Esophagus muscularis mucosa (tissue), 4 donors: Measurements from ENCODE around the gene GPATCH8. TPM values are rescaled to one million over a fixed set of nuclear protein-coding genes. Genes with fewer than 3 reads are reported as not detected.

ENCODE experiments used
- DNase-seq: peaks from one replicate; pipeline ENCODE4 v3.0.0-alpha.2; 2017; ENCODE audit errors: extremely low spot score
- H3K27ac ChIP-seq, 4 donors: fragments of 200-600 bp; sonication (generic); replicated peaks in 1 of 4; 1 replicate in 3 of 4; 2 replicates in 1 of 4; pipeline ENCODE4 v1.5.1; 2016 to 2019; ENCODE audit warnings: mild to moderate bottlenecking in 1 of 4
- H3K27me3 ChIP-seq, 4 donors: fragments of 200-600 bp; sonication (generic); one replicate each; pipeline versions ENCODE4 v1.5.1 to v1.6.0; 2016 to 2019
- H3K36me3 ChIP-seq, 4 donors: fragments of 200-600 bp; sonication (generic); one replicate each; pipeline ENCODE4 v1.5.1; 2016 to 2019
- H3K4me1 ChIP-seq, 4 donors: fragments of 200-600 bp; sonication (generic); one replicate each; pipeline ENCODE4 v1.5.1; 2016 to 2019
- H3K4me3 ChIP-seq, 4 donors: fragments of 200-600 bp; sonication (generic); 1 replicate in 2 of 4; 2 replicates in 2 of 4; pipeline ENCODE4 v1.5.1; 2016 to 2019; ENCODE audit warnings: mild to moderate bottlenecking in 4 of 4, moderate library complexity in 1 of 4
- H3K9me3 ChIP-seq, 4 donors: fragments of 200-600 bp; sonication (generic); 1 replicate in 3 of 4; 2 replicates in 1 of 4; pipeline ENCODE4 v1.5.1; 2016 to 2019
- CTCF ChIP-seq, 3 experiments: fragments of 200-600 bp in 2 of 3; fragments of 450-650 bp in 1 of 3; sonication (generic) in 2 of 3; IDR thresholded peaks; one replicate each; pipeline ENCODE4 v1.5.1; 2017 to 2019; ENCODE audit warnings: antibody characterized with exemption in 3 of 3, mild to moderate bottlenecking in 2 of 3, moderate library complexity in 1 of 3
- EP300 ChIP-seq: sonication (generic); formaldehyde crosslinking; IDR thresholded peaks from one replicate; pipeline ENCODE4 v1.6.1; 2017; ENCODE audit warnings: antibody characterized with exemption
- POLR2A ChIP-seq: fragments of 450-650 bp; IDR thresholded peaks from one replicate; pipeline ENCODE4 v1.6.1; 2017; ENCODE audit warnings: antibody characterized with exemption, moderate library complexity, mild to moderate bottlenecking, low read depth
- POLR2AphosphoS5 ChIP-seq, 2 donors: sonication (generic); formaldehyde crosslinking; IDR thresholded peaks; one replicate each; pipeline ENCODE4 v1.6.1; 2017; ENCODE audit warnings: antibody characterized with exemption in 2 of 2
- WGBS: methylation state at CpG from one replicate; pipeline ENCODE4 v1.1.5; 2018; 5-methylcytosine and 5-hydroxymethylcytosine counted together
- intact Hi-C: fragments of 100-400 bp; cut with DNase I; formaldehyde crosslinking; loops from one replicate; pipeline ENCODE4 v1.15.1; 2023
- total RNA-seq, 4 donors: library from RNA; depleted of rRNA; stranded (reverse); fragments of >200 nt; gene quantifications; one replicate each; pipeline versions ENCODE4 v1.1.0 to v1.2.1, GENCODE V29; 2016

Gene GPATCH8
- total RNA-seq, 4 donors from 2014 or later, result 21.0 to 51.1 (median 27.9) TPM

GRCh38 chr17:44361292-44362260 lies 141.6 kb downstream of the GPATCH8 start:
- no peaks in the 10 kb centered on the region for H3K36me3 ChIP-seq
- H3K27ac ChIP-seq, result no peak overlapping the region
- 68% methylated on average over 10 of the region's 11 CpGs for WGBS
- DNase-seq, result no peak
- H3K27me3 ChIP-seq, result peaks cover 0 to 29% (median 0%) of the 10 kb centered on the region in 4 donors
- intact Hi-C loops, result no loop called here
- TF ChIP-seq POLR2AphosphoS5 (IDR thresholded peaks at IDR 0.05), result no peak
- TF ChIP-seq EP300, result no peak
- TF ChIP-seq CTCF (IDR thresholded peaks at IDR 0.05), result no peak
- TF ChIP-seq POLR2A, result no peak
- no peaks in the 10 kb centered on the region for H3K9me3 ChIP-seq
- peaks cover 18 to 30% (median 24%) of the 10 kb centered on the region in 4 donors for H3K4me1 ChIP-seq
- no peak overlapping the region for H3K4me3 ChIP-seq

- Histone ChIP-seq H3K27me3 (peaks cover 0 to 21% (median 0%) of the 10 kb centered on the region in 4 donors), H3K27ac (no peak overlapping the region), H3K36me3 (no peaks in the 10 kb centered on the region), H3K9me3 (no peaks in the 10 kb centered on the region), H3K4me1 (peaks cover 18 to 30% (median 24%) of the 10 kb centered on the region in 4 donors), H3K4me3 (no peak overlapping the region)
- 61% methylated on average over 5 of the region's 5 CpGs for WGBS
- intact Hi-C loops, result no loop called here
- DNase-seq, result no peak
- no peak for TF ChIP-seq POLR2AphosphoS5 (IDR thresholded peaks at IDR 0.05)
- TF ChIP-seq POLR2A, result no peak
- TF ChIP-seq EP300, result no peak
- no peak for TF ChIP-seq CTCF (IDR thresholded peaks at IDR 0.05)
These were observed 142.4 kb downstream of the GPATCH8 start for GRCh38 chr17:44360826-44361225.

- TF ChIP-seq POLR2AphosphoS5 (IDR thresholded peaks at IDR 0.05) (no peak), CTCF (IDR thresholded peaks at IDR 0.05) (no peak), EP300 (no peak), POLR2A (no peak)
- 56% methylated on average over 6 of the region's 6 CpGs for WGBS
- H3K36me3 ChIP-seq, result no peaks in the 10 kb centered on the region
These were observed 143.1 kb downstream of the GPATCH8 start for GRCh38 chr17:44360144-44360533.

GRCh38 chr17:44359458-44360143 lies 143.6 kb downstream of the GPATCH8 start:
- H3K27me3 ChIP-seq, result peaks cover 0 to 17% (median 0%) of the 10 kb centered on the region in 4 donors
- WGBS, result 89% methylated on average over 14 of the region's 14 CpGs
- DNase-seq, result no peak
- H3K27ac ChIP-seq, result no peak overlapping the region
- no peaks in the 10 kb centered on the region for H3K9me3 ChIP-seq
- TF ChIP-seq POLR2AphosphoS5 (IDR thresholded peaks at IDR 0.05) (no peak), POLR2A (no peak)
- H3K4me1 ChIP-seq, result peaks cover 18 to 30% (median 24%) of the 10 kb centered on the region in 4 donors
- H3K4me3 ChIP-seq, result no peak overlapping the region
- intact Hi-C loops, result no loop called here
- H3K36me3 ChIP-seq, result no peaks in the 10 kb centered on the region

More at GRCh38 chr17:44360144-44360533, 143.1 kb downstream of the GPATCH8 start:
- no peak overlapping the region for H3K4me3 ChIP-seq
- peaks cover 18 to 30% (median 24%) of the 10 kb centered on the region in 4 donors for H3K4me1 ChIP-seq
- intact Hi-C loops, result no loop called here
- peaks cover 0 to 17% (median 0%) of the 10 kb centered on the region in 4 donors for H3K27me3 ChIP-seq
- no peaks in the 10 kb centered on the region for H3K9me3 ChIP-seq
- no peak overlapping the region for H3K27ac ChIP-seq
- no peak for DNase-seq

GRCh38 chr17:44359006-44359405 lies 144.2 kb downstream of the GPATCH8 start:
- intact Hi-C loops, result no loop called here

More at GRCh38 chr17:44359006-44359405, 144.2 kb downstream of the GPATCH8 start:
- Histone ChIP-seq H3K4me3 (no peak overlapping the region), H3K4me1 (peaks cover 17 to 31% (median 22%) of the 10 kb centered on the region in 4 donors), H3K27me3 (peaks cover 0 to 17% (median 0%) of the 10 kb centered on the region in 4 donors), H3K9me3 (no peaks in the 10 kb centered on the region), H3K36me3 (no peaks in the 10 kb centered on the region), H3K27ac (no peak overlapping the region)
- TF ChIP-seq POLR2A (no peak), EP300 (no peak), POLR2AphosphoS5 (IDR thresholded peaks at IDR 0.05) (no peak), CTCF (IDR thresholded peaks at IDR 0.05) (no peak)
- 60% methylated on average over 6 of the region's 6 CpGs for WGBS
- DNase-seq, result no peak
